HG03575 (cell line): ENCODE measurements around the gene NCAPG2.

ENCODE experiments used
- ATAC-seq: cut with Tn5 transposase; IDR thresholded peaks from one replicate; pipeline ENCODE4 v1.9.1; 2021; ENCODE audit not compliant: unreplicated experiment, insufficient number of reproducible peaks, low FRiP score; ENCODE audit errors: extremely low read depth

The NCAPG2 gene, protein sequence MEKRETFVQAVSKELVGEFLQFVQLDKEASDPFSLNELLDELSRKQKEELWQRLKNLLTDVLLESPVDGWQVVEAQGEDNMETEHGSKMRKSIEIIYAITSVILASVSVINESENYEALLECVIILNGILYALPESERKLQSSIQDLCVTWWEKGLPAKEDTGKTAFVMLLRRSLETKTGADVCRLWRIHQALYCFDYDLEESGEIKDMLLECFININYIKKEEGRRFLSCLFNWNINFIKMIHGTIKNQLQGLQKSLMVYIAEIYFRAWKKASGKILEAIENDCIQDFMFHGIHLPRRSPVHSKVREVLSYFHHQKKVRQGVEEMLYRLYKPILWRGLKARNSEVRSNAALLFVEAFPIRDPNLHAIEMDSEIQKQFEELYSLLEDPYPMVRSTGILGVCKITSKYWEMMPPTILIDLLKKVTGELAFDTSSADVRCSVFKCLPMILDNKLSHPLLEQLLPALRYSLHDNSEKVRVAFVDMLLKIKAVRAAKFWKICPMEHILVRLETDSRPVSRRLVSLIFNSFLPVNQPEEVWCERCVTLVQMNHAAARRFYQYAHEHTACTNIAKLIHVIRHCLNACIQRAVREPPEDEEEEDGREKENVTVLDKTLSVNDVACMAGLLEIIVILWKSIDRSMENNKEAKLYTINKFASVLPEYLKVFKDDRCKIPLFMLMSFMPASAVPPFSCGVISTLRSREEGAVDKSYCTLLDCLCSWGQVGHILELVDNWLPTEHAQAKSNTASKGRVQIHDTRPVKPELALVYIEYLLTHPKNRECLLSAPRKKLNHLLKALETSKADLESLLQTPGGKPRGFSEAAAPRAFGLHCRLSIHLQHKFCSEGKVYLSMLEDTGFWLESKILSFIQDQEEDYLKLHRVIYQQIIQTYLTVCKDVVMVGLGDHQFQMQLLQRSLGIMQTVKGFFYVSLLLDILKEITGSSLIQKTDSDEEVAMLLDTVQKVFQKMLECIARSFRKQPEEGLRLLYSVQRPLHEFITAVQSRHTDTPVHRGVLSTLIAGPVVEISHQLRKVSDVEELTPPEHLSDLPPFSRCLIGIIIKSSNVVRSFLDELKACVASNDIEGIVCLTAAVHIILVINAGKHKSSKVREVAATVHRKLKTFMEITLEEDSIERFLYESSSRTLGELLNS

DNA sequence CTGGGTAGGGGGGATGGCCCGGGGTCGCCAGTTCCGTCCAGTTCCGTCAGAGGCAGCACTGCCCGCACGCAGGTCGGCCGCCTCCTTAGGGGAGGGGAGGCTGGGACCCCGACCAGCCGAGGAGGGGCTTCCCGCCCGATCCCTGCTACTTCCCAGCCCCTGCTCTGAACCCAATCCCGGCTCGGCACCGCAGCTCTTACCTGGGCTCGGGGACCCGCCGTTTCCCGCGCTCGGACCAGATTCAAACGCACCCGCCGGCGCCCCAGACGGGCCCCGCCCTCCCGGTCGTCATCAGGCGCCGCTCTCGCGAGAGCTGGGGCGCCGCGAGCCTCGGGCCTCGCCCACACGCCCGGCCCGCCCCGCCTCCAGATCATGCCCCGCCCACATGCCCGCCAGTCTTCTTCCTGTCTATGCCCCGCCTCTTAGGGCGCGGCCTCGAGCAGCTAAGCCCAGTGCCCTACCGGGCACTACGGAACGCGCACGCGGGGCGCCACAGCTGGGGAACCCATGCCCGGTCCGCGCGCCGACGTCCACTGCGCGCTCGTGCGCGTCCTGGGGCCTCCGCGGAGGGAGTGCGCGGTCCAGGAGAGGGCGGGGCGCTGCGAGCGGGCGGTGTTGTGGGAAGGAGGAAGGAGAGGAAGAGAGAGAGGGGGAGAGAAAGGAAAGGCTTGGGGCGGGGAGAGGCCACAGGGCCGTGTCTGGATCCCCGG, at the start of gene NCAPG2:
TSS of gene NCAPG2 (minus strand) at position 281 of the 710 bp plus-strand sequence. CDS start 2,905 bp downstream, outside the sequence.
- peak; percentile 86 for ATAC-seq

DNA sequence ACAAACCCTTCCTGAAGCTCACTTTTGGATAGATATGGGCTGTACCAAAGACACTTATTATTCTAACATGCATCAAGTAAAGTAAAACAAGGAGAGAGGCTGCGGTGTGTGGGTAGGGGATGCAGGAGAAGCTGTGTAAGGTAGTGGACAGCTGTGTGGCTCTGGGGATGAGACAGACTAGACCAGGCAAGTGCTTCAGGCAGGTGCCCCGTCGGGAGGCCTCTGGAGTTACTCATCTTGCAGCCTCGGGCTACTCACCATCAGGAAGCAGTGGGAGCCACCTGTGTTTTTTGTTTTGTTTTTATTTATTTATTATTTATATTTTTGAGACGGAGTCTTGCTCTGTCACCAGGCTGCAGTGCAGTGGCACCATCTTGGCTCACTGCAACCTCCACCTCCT, 49.3 kb upstream of the NCAPG2 start:
- ATAC-seq: no peak

DNA sequence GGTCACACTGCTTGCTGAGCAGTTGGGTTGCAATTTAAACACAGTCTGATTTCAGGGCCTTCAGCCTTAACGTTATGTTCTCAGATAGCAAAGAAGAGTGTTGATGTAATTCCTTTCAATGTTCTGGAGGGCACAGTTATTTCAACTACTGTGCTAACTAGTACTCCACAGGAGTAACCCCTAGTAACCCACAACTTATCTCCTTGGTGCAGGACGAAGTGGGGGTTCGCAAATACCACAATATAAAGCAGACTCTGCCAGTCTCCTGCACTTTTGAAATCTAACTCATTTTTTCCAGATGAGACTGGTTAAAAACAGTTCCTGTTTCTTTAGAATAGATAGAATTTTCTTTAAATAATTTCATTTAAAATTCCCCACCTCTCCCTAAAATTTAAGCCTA, 47.1 kb upstream of the NCAPG2 start:
- no peak for ATAC-seq

DNA sequence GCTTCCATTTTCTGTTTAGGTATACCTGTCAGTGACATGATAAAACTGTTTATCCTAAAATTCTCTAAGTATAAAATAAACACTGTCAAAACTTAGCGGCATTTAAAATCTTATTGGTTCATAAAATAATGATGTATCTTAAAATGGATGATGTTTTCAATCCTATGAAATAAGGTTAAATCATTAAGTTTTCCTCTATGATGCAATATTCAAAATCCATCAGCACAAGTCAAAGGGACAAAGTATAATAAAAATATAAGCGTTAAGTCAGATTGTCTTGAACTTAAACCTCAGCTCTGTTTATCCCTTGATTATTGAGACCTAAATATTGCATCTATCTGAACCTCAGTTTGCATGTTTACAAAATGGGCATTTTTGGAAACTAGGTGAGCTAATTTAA, 46.6 kb upstream of the NCAPG2 start:
- no peak for ATAC-seq

DNA sequence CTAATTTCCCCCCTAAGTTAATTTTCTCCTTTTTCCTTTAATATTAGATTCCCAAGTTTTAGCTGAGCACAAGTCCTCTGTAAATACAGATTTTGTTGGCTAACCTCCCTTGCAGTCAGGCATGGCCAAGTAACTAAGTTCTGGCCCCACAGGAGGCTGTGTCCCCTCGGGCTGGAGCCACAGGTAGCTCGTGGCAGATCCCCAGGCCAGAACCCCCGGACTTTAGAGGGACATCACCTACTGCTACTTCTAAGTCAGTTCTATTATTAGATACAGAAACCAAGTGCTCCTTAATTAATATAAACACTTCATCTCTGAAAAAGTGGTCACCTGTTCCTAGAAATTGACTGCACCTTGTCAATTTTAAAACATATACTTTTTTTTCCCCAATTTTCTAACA, 46.1 kb upstream of the NCAPG2 start:
- ATAC-seq: no peak

DNA sequence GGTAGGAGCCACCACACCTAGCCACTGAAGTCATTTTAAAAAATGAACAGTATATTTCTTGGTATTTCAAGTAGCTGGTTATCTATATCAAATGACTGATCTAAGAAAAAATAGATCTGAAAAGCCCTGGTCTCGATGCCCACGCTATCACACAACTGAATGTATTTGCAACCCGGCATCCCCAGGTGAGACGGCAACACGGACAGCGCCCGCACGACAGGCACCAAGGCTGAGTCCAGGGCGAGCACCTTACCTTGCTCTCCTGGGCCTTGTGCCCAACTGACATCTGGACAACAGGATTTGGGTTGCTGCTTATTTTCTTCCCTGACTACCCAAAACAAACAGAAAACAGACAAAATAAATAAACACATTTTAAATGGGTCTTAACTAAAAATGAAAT, 44.8 kb upstream of the NCAPG2 start:
- ATAC-seq: no peak

DNA sequence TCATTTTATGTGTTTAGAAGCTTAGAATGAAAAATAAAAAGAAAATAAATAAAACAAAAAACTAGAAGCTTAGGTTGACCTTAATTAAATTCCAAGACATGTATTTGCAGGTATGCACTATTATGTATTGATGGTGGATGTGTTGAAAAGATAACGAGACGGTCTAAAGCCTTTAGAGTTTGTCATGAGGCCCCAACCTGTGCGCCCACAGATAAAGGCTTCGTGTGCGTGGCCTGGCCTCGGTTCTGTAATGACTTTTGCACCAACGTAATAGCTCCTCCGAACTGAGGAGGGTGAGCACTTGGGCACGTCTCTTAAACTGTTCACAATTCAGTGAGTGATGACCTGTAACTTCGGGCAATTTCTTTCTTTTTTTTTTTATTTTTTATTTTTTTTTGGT, 43.7 kb upstream of the NCAPG2 start:
- ATAC-seq: no peak

DNA sequence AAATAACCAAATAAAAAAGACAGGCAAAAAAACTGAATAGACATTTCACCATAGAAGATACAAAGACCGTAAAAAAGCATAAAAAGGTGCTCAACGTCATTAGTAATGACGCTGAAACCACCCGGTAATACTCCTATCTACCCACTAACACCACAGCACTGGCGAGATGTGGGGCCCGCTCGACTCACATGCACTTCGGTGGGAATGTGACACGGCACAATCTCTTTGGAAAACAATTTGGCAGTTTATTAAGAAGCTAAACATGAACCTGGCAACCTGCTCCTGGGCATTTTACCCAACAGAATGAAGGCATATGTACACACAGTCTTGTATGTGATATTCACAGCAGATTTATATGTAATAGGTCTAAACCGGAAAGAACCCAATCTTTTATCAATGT, 42.8 kb upstream of the NCAPG2 start:
- ATAC-seq: no peak

DNA sequence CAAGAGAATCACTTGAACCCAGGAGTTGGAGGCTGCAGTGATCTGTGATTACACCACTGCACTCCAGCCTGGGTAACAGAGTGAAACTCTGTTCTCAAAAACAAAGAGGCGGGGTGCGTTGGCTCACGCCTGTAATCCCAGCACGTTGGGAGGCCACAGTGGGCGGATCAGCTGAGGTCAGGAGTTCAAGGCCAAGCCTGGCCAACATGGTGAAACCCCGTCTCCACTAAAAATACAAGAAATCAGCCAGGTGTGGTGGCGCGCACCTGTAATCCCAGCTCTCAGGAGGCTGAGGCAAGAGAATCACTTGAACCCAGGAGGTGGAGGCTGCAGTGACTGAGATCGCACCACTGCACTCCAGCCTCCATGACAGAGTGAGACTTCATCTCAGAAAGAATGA, 42.4 kb upstream of the NCAPG2 start:
- no peak for ATAC-seq

DNA sequence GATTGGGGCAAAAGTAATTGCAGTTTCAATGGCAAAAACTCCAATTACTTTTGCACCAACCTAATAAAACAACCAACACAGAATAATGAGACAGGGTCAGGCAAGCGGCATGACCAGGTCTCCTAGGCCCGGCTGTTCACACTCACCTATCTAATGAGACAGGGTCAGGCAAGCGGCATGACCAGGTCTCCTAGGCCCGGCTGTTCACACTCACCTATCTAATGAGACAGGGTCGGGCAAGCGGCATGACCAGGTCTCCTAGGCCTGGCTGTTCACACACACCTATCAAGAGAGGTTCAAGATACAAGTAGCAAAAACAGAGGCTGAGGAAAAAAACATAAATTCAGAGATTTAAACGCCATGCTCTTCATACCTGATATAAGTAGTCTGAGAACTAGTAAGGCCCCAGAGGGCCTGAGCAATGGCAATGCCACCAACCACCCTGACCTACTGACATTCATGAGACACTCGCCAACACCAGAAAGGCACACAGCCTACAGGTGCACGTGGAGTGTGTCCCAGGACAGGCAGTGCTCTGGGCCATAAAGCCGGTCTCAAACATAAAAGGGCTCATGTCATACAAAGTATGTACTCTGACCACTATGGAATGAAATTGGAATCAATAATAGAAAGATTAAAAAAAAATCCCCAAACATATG, 40.6 kb upstream of the NCAPG2 start:
- ATAC-seq: no peak

DNA sequence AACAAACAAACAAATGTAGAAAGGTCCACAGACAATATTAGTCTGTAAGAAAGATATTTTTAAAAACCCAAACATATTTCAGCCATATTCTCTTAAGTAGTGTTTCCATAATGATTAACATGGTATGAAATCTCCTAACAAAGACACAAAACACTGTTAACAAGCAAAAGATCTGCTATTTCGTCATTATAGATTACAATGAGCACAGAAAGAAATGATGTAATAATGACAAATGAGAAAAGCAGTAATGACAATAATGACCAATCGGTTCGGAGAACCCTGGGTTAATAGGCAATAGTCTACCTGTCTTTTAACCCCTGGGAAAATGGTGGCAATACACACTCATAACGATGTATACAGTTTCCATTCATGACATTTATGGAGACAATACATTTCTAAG, 39.5 kb upstream of the NCAPG2 start:
- ATAC-seq: no peak

DNA sequence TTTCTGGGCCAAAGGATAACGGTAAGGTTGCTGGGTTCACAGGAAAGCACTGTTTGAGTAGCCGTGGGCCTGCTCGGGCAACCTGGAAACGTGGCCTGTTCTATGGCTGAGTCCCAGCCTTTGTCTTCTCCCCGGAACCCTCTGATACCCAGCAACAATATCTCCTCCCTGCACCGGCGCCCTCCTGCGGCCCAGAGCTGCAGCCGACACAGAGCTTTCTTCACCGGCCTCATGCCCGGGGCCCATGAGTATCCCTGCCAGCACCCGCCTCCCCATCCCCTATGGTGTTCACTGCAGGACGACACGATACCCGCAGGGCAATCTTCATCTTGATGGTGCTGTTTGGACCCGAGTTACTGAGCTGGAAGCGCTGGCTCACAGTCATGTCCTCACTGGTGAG, 38.6 kb upstream of the NCAPG2 start:
- ATAC-seq: no peak

DNA sequence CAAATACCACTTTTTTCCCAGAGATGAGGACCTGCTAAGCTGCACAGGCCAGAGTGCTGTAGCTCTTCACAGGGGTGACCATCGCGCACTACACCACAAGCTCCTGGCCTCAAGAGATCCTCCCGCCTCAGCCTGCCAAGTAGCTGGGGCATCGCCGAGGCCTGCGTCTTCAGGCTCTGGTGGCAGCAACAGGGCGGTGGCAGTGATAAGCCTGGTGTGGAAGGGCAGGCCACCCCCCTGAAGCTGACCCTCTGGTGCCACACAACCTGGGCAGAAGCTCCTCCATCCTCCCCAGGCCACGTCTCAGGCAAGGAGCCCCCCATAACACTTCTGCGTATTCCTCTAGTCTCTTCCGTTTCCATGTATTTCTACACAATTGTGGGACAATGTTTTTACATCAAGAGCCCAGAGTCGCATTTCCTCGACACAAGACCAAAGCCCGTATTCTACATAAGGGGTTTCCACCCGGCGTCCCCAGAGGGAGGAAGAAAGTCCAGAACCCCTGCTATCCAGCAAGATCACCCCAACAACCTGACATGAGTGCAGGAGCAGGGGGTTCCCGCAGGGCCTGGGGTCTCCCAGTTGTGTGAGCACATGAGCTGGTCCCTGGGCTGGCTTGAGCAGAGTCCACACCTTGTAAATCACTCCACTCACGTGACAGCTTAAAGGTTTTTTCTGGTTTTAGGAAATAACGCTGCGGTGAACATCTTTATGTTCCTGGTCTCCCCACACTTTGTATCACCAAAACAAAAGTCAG, 37.6 kb upstream of the NCAPG2 start:
- ATAC-seq: no peak

DNA sequence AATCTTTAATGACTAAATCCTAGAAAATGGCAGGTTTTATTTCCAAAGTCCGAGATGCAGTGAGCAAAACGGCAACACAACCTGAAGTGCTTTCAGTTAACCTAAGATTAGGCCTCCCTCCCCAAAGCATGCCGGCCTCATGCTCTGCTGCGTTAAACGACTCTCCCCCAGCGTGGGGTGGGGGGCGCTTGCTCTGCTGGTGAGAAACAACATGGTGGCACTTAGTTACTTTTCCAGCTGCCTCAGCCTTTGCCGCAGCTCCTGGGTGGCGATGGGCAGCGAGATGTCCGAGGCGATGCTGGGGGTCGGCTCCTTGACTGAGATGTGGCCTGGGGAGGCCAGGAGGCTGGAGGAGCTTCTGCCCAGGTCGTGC, 36.7 kb upstream of the NCAPG2 start:
- no peak for ATAC-seq

DNA sequence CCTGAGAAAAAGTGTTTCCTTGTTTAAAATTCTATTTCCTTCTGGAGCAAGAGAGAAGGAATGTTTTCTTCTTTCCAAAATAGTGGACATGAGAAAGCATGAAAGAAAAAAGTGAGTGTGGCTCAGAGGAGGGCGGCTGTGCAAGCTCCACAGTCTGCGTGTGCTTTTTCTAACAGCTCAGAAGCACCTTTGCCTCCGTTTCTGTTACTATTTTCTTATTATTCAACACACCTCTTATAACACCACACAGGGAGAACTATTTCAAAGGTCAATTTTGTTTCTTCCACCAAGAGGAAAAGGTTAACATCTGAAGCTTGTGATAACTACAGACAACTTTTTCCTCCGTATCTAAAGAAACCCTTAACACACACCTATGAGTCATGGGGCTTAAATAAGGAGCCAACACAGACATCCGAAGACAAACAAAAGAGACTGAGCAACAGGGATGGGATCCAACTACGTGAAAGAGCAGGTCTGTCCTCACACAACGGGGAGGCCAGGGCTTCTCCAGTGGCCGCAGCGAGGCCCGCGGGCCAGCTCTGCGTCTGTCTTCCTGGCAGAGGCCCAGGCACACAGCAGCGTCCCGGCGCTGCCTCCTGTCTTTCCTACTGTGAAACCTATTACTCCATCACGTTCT, 36.2 kb upstream of the NCAPG2 start:
- ATAC-seq: no peak

DNA sequence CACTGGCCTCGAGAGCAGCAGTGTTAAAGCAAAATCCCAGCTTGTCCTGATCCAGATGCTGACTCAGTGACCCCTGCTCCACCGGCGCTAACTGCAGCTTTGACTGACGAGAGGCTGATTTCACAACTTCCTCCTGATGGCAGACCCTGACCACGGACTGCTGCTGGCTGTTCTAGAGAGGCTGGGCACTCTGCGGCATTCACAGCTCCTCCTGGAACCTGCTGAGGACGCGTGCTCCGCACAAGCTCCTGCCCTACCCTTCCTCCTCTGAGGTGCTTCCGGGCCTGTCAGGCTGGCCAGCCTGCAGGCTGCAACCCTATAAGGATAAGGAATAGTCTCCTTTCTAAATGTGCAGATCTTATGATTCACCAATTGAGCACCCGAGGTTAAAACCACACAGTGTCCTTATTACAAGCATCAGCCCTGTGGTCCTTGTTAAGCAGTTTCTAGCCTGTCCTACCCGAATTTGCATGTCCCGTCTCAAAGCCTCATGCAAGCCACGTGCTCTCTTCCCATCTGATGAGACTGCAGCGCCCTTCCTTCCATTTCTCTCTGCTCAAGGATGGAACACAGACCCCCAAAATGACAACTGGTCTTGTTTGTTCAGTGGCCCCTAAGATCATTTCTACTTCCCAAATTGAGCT, 35.5 kb upstream of the NCAPG2 start:
- ATAC-seq: no peak

DNA sequence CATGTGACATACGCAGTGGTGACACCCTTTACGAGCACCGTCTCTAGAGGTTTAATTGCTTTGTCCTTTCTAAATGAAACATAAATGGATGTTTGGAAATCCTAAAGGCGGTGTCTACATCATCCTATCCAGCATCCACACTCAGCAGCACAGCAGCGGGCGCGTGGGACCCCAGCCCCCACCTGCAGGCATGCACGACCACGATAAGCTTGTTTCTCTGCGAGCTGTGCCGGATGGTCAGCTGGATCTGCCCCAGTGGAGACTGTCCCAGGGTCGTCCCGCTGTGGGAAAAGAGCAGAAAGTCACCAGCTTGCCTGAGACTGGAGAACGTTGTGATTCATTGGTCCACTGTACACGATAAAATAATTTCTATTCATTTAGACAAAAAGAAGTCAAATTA, 34.2 kb upstream of the NCAPG2 start:
- no peak for ATAC-seq
